OCI-M2 (cell line): Measurements from ENCODE around the gene RAB44.
"Not testable (repeated sequence)": the region's sequence is repeated elsewhere in the genome, so short reads cannot be mapped to it uniquely, and the experiment has no call there.

Experiments
- DNase-seq: peaks from one replicate; lab custom pipeline; 2025; ENCODE audit not compliant: unreplicated experiment; lab: John Stamatoyannopoulos, UW

The RAB44 gene

DNA sequence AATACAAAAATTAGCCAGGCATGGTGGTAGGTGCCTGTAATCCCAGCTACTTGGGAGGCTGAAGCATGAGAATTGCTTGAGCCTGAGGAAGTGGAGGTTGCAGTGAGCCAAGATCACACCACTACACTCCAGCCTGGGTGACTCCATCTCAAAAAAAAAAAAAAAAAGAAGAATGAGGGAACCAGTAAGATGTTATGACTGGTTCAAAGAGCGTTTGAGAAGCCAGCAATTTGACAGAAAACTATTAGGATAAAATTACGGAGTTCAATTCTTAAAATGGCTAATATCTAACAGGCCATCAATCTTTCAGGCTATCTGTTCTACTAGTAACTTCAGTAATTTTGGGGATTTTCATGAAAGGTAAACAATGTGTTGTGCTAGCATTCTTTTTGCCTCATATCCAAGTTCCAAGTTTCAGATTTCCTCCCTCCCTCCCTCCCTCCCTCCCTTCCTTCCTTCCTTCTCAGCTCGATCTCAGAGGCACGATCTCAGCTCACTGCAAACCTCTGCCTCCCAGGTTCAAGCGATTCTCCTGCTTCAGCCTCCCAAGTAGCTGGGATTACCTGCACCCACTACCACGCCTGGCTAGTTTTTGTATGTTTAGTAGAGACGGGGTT is 7.4 kb downstream of the RAB44 start:
- DNase-seq, result not testable (repeated sequence)

DNA sequence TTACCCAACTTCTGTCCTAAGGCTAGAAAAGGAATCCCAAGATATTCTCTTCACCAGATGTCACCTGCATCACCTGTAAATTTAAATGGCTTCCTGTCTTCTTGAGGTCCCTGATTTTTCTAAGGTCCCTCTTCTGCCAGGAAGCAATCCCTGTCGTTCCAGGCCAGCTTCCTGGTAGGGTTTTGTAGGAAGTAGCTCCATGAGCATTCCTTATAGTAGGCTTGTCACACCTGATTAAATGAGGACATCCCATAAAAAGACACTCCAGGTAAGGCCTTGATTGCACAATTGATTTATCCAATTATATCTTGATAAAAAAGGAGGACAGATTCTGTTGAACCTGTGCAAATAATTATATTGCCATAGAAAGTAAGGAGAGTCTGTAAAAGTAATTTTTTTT is 8.7 kb downstream of the RAB44 start:
- DNase-seq, result no peak

DNA sequence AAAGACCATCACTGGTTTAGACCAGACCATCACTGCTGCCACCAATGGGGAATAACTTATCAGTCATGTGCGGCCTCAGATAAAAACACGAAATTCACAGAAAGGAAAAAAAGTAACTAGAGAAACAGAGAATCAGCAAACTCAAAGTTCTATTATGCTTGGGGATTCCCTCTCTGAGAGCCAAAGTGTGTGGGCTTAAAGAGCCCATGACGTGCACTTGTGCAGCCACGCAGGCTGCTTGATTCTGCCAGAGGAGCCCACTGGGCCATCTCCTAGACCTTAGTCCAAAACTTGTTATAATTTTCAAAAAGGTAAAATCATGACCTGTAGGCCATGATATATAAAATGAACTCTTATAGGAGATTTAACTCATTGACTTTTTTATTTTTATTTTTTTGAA is 15.2 kb downstream of the RAB44 start:
- no peak for DNase-seq

DNA sequence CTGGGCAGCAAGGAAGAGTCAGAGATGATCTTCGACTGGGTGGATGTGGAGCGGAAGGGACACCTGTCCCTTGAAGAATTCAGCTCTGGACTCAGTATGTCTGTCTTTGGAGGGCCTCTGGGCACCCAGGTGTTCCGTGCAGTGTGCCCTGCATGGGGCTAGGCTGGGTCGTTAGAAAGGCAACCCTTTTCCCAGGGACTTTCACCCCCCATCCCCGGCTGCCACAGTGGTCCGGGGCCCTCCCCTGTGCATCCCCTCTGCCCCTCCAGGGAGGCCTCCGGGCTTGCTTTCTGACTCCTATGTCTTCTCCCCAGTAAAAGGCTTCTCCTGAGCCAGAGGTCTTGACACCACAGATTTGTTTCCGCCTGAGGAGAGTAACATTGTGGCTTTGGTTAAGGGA is 16.2 kb downstream of the RAB44 start:
- DNase-seq, result no peak

DNA sequence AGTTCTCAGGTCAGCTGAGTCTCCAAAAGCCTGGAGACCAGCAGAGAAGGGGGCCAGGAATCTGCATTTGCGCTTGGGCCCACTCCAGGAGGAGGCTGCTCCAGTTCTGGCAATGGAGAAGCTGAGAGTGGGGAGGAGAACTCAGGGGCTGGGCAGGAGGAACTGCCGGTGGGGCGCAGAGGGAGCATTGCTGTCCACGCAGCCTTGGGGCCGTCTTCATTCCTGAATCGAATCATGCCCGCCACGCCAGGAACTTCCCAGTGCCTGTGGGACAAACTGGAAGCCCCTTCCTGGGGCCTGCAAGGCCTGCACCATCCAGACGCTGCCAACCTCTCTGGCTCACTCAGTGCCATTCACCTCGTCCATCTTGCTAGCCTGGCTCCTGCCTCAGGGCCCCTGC is 16.9 kb downstream of the RAB44 start:
- no peak for DNase-seq

DNA sequence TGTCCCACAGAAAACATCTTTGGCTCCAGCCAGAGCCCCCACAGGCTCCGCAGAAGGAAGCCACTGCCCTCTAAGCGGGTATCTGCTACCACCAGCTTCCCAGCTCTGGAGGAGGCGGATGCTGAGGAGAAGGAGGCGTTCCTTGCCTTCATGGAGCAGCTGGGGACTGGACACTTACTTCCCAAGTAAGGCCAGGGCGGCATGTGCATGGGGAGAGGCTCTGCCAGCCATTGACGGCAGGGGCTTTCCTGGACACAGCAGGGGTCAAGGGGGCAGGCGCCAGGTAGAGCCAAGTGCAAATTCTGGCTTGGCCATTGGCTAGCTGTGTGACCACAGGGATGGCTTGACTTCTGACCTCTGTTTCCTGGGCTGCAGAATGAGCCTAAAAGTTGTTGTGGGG is 17.8 kb downstream of the RAB44 start:
- DNase-seq, result no peak

DNA sequence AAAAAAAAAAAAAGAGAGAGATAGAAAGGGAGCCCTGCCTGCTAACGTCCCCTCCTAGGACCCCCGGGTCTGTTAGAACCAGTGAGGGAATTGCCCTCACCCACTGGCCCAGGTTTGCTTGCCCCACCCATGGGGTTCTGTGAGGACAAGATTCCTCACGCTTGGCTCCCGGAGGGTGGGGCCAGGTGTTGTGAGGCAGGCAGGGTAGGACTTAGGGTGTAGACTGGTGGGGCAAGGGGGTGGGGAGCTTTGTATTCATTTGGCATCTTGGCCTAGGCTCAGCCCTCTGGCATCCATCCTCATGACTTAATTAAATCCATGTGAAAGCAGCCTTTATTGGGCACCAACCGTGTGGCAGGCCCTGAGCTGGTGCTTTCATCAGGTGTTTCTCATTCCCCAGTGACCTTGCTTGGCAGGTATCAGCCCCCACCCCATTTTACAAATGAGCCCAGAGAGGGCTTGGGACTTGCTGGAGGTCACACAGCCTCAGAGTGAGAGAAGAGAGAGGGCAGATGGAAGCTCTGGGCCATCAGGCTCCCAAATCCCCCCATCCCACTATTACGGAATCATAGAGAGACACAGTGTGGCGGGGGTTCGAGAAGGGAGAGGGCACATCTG is 19.0 kb downstream of the RAB44 start:
- DNase-seq, result no peak

DNA sequence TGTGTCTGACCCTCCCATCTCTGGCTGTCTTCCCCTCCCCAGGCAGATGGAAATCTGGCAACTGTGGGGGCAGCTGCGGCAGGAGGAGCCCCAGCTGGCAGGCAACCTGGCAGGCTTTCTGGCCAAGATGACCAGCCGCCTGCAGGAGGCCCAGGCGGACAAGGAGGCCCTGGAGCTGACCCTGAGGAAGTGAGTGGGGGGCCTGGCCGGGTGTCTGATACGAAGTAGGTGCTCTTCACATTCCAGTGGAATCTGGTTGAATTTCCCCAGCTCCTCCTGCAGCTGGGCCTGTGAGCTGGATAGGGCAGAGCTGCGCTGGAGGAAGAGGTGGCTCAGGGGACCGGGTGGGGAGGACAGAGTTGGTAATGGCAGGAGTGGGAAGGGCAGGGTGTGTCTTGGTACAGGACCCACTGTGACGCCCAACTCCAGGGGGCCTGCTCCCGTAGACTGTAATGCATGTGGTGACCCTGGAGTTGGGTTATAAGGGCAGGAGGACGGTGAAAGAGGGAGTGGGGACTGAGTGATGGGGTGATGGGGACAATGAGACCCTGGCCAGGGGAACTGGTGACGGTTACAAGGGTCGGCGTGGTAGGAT is 19.7 kb downstream of the RAB44 start:
- DNase-seq, result no peak

DNA sequence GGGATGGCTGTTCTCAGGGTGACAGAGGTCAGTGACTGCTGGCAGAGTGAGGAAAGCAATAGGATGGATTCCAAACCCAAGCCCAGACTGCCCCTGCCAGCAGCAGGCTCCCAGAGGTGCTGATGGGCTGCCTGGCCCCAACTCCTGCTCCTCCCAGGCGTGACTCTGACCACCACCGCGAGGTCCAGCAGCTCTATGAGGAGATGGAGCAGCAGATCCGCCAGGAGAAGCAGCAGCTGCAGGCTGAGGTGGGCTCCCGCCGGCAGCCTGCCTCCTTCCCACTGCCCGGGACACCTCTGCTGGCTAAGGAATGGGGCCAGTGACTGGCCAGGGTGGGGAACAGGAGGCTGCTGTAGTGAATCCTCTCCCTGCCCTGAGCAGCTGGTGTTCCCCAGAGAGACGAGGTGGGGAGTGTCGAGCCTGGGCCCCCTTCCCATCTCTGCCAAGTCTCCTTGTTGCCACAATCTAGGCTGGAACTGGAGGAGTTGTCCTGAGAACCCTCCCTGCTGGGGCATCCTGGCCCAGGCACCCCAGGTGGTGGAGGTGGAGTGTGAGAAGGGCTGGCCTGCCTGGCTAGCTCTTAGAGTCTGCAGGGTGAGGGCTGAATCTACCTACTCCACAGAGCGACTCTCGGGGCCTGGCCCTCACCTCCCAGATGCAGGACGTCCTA is 20.4 kb downstream of the RAB44 start:
- no peak for DNase-seq

DNA sequence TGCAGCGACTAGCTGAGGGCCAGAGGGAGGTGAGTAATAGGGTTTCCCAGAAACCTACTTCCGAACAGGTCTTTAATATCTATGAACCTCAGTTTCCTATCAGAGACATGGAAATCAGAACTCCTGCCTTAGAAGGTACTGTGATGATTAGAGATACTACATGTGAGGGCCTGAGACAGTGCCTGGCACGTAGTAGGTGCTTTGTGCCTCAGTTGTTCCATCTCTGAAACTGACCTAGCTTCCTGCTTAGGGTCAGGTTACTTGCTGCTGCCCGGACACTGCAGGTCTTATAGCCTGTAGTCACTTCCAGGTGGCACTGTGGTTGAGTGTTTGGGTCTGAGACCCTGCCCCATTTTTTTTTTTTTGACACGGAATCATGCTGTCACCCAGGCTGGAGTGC is 20.9 kb downstream of the RAB44 start:
- DNase-seq, result no peak

DNA sequence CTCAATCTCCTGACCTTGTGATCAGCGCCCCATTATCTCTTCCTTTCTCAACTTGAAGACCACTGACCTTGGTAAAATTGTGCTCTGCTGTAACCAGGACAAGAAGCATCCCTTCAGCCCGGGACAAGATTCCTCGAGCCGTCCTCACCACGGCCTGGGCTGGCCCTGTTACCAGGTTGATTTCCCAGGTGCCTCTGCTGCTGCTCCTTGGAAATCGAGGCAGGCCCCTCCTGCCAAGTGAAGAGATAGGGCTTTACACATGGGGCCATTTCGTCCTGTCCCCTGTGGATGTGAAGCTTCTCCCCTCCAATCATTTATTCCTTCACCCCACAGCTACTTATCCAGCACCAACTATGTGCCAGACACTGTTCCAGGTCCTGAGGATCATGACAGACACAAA is 21.5 kb downstream of the RAB44 start:
- DNase-seq, result no peak

DNA sequence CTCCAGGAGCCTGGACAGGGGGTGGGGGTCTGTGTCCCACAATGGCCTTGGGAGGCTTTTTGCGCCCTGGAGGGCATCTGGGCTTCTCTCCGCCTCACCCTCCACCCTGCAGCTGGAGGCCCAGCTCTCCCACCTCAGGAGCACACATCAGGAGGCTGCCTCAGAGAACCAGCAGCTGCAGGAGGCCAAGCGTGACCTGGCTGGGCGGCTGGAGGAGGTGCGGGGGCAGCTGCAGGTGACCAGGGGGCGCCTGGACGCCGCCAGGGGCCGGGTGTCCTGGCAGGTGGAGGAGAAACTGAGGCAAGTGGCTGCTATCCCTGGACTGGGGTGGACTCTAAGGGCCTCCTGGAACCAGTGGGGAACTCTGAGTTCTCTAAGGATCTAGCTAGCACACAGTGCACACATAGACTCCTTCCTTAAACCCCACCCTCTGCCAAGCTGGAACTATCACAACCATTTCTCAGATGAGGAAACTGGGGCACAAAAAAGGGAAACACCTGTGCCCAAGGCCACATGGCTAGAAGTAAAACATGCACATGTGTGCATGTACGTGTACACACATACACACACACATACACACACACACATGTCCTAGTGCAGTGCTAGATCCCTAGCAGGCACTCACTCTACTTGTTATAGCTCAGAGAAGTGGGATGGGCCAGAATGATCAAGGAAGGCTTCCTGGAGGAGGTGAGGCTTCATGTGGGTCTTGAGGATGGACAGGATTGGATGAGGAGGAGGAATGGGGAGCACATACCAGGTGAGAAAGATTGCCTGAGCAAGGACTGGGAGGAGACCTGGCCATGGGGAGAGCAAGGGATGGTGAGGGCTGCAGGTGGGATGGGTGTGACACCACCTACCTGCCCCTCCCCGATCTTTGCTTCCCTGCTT is 22.9 kb downstream of the RAB44 start:
- DNase-seq, result no peak

DNA sequence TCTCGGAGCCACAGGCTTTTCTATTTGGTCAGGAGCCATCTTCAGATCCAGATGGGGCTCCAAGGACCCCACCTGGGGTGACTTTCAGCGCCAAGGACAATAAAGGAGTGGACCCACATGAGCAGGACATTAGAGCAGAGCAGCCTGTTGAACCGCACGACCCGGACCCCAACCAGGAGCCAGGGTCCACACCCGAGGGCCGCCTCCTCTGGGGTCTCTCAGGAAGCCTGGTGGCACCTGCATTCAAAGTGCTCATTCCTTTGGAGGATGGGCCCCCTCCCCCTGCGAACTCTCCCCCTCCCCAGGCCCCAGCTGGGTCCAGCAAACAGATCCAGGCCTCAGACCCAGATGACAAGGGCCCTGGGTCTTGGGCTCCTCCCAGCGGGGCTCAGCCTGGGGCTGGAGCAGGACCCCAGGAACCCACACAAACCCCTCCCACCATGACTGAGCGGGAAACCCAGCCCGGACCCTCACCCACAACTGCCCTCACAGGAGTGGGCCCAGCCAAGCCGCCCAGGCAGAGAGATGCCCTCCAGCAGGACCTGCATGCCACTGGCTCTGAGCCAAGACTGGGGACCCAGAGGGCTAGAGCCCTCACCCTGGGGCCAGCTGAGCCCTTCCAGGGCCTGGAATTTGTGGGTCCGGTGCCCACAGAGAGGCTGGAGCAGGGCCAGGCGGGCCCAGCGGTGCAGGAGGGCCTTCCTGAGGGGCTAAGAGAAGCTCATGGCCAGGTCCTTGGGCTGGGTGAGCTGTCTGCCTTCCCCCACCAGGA is 23.9 kb downstream of the RAB44 start:
- DNase-seq, result no peak

DNA sequence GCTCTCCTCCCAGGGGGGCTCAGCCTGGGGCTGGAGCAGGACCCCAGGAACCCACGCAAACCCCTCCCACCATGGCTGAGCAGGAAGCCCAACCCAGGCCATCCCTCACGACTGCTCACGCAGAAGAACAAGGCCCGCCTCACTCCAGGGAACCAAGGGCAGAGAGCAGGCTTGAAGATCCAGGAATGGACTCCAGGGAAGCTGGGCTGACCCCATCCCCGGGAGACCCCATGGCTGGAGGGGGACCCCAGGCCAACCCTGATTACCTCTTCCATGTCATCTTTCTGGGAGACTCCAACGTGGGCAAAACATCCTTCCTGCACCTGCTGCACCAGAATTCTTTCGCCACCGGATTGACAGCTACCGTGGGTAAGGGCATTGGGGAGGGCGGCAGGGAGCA is 24.7 kb downstream of the RAB44 start:
- no peak for DNase-seq

DNA sequence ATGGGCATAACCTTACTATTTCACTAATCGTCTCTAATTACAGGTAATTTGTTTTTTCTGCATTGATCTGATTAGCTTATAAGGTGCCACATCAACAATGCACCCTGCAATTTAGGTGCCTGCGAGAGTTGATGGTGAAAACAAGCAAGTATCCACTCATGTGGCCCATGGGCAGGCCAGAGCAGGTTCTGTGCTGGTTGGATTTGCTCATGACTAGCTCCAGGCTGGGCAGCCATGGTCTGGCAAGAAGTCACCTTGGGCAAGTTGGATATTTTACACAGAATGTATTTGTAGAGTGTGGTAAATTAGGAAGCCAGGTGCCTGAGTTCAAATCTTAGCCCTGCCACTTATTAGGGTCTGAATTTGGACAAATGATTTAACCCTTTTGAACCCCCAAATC is 25.3 kb downstream of the RAB44 start:
- DNase-seq, result no peak

DNA sequence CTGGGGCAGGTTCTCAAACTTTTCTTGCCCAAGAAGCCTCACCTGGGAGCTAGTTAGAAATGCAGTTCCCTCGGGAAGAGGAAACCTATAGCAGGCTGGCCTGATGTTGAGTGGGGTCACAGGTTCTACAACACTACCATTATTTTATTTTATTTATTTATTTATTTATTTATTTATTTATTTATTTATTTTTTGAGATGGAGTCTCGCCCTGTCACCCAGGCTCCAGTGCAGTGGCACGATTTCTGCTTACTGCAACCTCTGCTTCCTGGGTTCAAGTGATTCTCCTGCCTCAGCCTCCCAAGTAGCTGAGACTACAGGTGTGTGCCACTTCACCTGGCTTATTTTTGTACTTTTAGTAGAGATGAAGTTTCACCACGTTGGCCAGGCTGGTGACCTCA is 26.4 kb downstream of the RAB44 start:
- not testable (repeated sequence) for DNase-seq

DNA sequence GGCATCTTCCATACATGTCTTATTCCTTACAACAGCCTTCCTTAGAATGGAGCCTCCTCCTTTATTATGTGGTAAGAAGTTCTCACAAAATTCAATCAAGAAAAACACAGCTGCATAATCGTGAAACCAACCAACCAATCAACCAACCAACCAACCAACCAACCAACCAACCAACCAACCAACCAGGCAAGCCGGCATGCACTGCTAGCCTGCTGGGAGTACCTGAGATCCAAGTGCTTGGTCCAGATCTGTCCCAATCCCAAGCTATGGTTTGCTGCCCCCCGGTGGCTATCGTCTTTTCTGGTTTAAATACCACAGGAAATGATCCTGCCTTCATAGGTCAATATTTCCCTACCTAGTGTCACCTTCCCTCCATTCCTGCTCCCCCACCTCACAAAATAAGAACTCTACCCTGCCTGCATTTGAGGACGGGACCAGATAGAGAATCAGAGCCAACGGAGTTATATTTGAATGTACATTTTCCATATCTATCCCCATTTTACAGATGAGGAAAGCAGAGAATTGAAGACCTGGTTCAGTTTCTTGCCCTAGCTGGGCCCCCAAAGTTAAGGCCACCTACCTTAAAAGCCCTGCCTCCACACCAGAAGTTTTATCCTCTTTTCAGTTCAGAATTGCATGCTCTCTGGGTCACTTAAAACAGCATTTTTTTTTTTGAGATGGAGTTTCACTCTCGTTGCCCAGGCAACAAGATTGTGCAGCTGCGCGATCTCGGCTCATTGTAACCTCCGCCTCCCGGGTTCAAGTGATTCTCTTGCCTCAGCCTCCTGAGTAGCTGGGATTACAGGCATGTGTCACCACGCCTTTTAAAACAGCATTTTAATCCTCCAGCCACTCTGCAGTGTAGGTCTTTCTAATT is 27.1 kb downstream of the RAB44 start:
- peak; percentile 46 for DNase-seq

DNA sequence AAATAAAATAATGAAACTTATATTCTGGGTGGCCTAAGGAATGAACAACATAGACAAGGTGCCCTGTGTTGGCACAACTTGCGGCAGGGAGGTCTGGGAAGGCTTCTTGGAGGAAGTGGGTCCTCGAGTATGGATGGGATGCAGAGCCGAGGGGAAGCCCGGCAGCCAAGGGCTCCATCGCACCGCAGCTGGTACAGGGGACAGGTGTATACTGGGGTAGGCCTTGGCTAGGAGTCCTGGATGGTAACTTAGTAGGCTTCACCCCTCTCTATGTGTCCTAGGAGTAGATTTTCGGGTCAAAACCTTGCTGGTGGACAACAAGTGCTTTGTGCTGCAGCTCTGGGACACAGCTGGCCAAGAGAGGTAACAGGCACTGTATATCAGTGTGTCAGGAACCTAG is 28.0 kb downstream of the RAB44 start:
- DNase-seq, result no peak

DNA sequence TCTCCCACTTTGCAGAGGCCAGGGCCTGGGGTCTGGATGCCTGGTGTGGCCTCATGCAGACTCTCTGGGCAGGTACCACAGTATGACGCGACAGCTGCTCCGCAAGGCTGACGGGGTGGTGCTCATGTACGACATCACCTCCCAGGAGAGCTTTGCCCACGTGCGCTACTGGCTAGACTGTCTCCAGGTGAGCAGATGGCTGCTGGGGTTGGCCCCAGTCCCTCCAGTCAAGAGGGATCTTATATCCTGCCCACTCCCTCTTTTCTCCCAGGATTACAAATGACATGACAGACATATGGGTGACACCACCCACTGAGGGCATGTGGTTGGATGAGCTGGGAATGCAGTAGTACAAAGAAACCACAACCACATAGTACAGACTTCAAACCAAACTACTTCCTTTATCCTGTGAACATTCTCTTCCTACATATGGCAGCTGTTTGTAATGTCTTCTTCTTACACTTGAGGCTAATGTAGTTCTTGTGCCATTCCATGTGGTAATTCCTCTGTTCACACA is 29.9 kb downstream of the RAB44 start:
- no peak for DNase-seq
